Measurements from ENCODE around the gene ZNF628. TPM values are rescaled to one million over a fixed set of nuclear protein-coding genes. Genes with fewer than 3 reads are reported as not detected.

The ZNF628 gene
- polyA plus RNA-seq, 3 donors = 0.50 to 3.1 TPM; not detected in 1

GRCh38 chr19:55436847-55437246, 39.6 kb upstream of the ZNF628 start:
- H2AFZ ChIP-seq (ENCODE audit: insufficient read depth, low read depth, low read length, poor library complexity, severe bottlenecking) = no peak overlapping the region
- Mint-ChIP-seq H3K4me3 (no peak overlapping the region), H3K4me1 (peaks cover 18% of the 10 kb centered on the region), H3K9me3 (peaks cover 0 to 27% (median 11%) of the 10 kb centered on the region in 7 donors), H3K27me3 (ENCODE audit: low read depth in 3 of 3) (peaks cover 35 to 55% (median 51%) of the 10 kb centered on the region in 3 donors), H3K36me3 (peaks cover 2 to 12% of the 10 kb centered on the region in 2 donors), H3K27ac (no peak overlapping the region)
- no peaks in the 10 kb centered on the region for H4K20me1 ChIP-seq (ENCODE audit: insufficient read depth, low read length)
- H3K4me3 ChIP-seq (replicated peaks in 1 of 3; ENCODE audit: low read depth in 2 of 3, low read length in 3 of 3) = no peak overlapping the region
- H3K79me2 ChIP-seq (ENCODE audit: insufficient read depth, low read length) = no peaks in the 10 kb centered on the region
- H3K36me3 ChIP-seq (replicated peaks in 1 of 2; ENCODE audit: control insufficient read depth in 1 of 2, insufficient read depth in 2 of 2, low read length in 2 of 2) = no peaks in the 10 kb centered on the region
- H3K9me3 ChIP-seq (replicated peaks in 1 of 2; ENCODE audit: control insufficient read depth in 1 of 2, insufficient read depth in 1 of 2, low read length in 2 of 2) = peaks cover 2 to 9% of the 10 kb centered on the region in 2 donors
- intact Hi-C loops (cut with micrococcal nuclease) = no loop called here
- H3K27me3 ChIP-seq (ENCODE audit: control insufficient read depth in 2 of 2, insufficient read depth in 2 of 2, low read length in 2 of 2) = peaks cover 16 to 56% of the 10 kb centered on the region in 2 donors
- WGBS (ENCODE audit: insufficient coverage) = 42% methylated on average over 8 of the region's 8 CpGs
- H3K4me2 ChIP-seq (replicated peaks; ENCODE audit: extremely low read depth, low read length, poor library complexity, severe bottlenecking) = no peak overlapping the region
- no peak overlapping the region for H3K9ac ChIP-seq (ENCODE audit: insufficient read depth, low read length, poor library complexity, severe bottlenecking)
- no peak overlapping the region for H3K27ac ChIP-seq (ENCODE audit: low read depth in 1 of 2, low read length in 2 of 2)
- TF ChIP-seq, protein P1, sequence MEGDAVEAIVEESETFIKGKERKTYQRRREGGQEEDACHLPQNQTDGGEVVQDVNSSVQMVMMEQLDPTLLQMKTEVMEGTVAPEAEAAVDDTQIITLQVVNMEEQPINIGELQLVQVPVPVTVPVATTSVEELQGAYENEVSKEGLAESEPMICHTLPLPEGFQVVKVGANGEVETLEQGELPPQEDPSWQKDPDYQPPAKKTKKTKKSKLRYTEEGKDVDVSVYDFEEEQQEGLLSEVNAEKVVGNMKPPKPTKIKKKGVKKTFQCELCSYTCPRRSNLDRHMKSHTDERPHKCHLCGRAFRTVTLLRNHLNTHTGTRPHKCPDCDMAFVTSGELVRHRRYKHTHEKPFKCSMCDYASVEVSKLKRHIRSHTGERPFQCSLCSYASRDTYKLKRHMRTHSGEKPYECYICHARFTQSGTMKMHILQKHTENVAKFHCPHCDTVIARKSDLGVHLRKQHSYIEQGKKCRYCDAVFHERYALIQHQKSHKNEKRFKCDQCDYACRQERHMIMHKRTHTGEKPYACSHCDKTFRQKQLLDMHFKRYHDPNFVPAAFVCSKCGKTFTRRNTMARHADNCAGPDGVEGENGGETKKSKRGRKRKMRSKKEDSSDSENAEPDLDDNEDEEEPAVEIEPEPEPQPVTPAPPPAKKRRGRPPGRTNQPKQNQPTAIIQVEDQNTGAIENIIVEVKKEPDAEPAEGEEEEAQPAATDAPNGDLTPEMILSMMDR (IDR thresholded peaks at IDR 0.05) = no peak
- peaks cover 19 to 20% of the 10 kb centered on the region in 2 donors for H3K4me1 ChIP-seq (ENCODE audit: control insufficient read depth in 1 of 2, insufficient read depth in 2 of 2, low read length in 2 of 2)
- no peak for DNase-seq

GRCh38 chr19:55437410-55437809, 39.0 kb upstream of the ZNF628 start:
- TF ChIP-seq, protein P1 (IDR thresholded peaks at IDR 0.05) = no peak
- no peak overlapping the region for H3K27ac ChIP-seq (ENCODE audit: low read depth in 1 of 2, low read length in 2 of 2)
- H3K4me2 ChIP-seq (replicated peaks; ENCODE audit: extremely low read depth, low read length, poor library complexity, severe bottlenecking) = no peak overlapping the region
- Mint-ChIP-seq H3K27me3 (ENCODE audit: low read depth in 3 of 3) (peaks cover 35 to 55% (median 52%) of the 10 kb centered on the region in 3 donors), H3K4me1 (peaks cover 19% of the 10 kb centered on the region), H3K36me3 (peaks cover 2 to 12% of the 10 kb centered on the region in 2 donors), H3K9me3 (peaks cover 0 to 27% (median 11%) of the 10 kb centered on the region in 7 donors), H3K27ac (no peak overlapping the region), H3K4me3 (no peak overlapping the region)
- intact Hi-C loops (cut with micrococcal nuclease) = no loop called here
- H3K79me2 ChIP-seq (ENCODE audit: insufficient read depth, low read length) = no peaks in the 10 kb centered on the region
- peaks cover 21 to 24% of the 10 kb centered on the region in 2 donors for H3K4me1 ChIP-seq (ENCODE audit: control insufficient read depth in 1 of 2, insufficient read depth in 2 of 2, low read length in 2 of 2)
- no peak overlapping the region for H3K9ac ChIP-seq (ENCODE audit: insufficient read depth, low read length, poor library complexity, severe bottlenecking)
- H4K20me1 ChIP-seq (ENCODE audit: insufficient read depth, low read length) = no peaks in the 10 kb centered on the region
- no peak overlapping the region for H3K4me3 ChIP-seq (replicated peaks in 1 of 3; ENCODE audit: low read depth in 2 of 3, low read length in 3 of 3)
- no peaks in the 10 kb centered on the region for H3K36me3 ChIP-seq (replicated peaks in 1 of 2; ENCODE audit: control insufficient read depth in 1 of 2, insufficient read depth in 2 of 2, low read length in 2 of 2)
- H3K9me3 ChIP-seq (replicated peaks in 1 of 2; ENCODE audit: control insufficient read depth in 1 of 2, insufficient read depth in 1 of 2, low read length in 2 of 2) = peaks cover 0 to 9% of the 10 kb centered on the region in 2 donors
- 2% methylated on average over 14 of the region's 17 CpGs for WGBS (ENCODE audit: insufficient coverage)
- H2AFZ ChIP-seq (ENCODE audit: insufficient read depth, low read depth, low read length, poor library complexity, severe bottlenecking) = no peak overlapping the region
- DNase-seq = no peak
- H3K27me3 ChIP-seq (ENCODE audit: control insufficient read depth in 2 of 2, insufficient read depth in 2 of 2, low read length in 2 of 2) = peaks cover 18 to 53% of the 10 kb centered on the region in 2 donors
